ENCODE results near the gene MOB3B.

The MOB3B gene

GRCh38 chr9:27413511-27414219, 115.9 kb downstream of the MOB3B start:
- Histone ChIP-seq H3K9me3 (ENCODE audit: low read length) (no peaks in the 10 kb centered on the region), H3K9ac (ENCODE audit: low read length) (no peak overlapping the region), H3K36me3 (ENCODE audit: insufficient read depth, low read length) (no peaks in the 10 kb centered on the region), H3K4me1 (ENCODE audit: insufficient read depth, low read length) (peaks cover 23% of the 10 kb centered on the region), H3K4me3 (ENCODE audit: low read depth in 1 of 2, low read length in 2 of 2) (peak overlapping the region in 1 of 2 donors; percentile 58), H3K27me3 (ENCODE audit: control insufficient read depth in 1 of 2, insufficient read depth in 2 of 2, low read length in 2 of 2) (no peaks in the 10 kb centered on the region), H3K27ac (ENCODE audit: low read depth, low read length) (peak overlapping the region; percentile 12)

- Histone ChIP-seq H3K4me1 (ENCODE audit: insufficient read depth, low read length) (peaks cover 23% of the 10 kb centered on the region), H3K9ac (ENCODE audit: low read length) (no peak overlapping the region), H3K36me3 (ENCODE audit: insufficient read depth, low read length) (no peaks in the 10 kb centered on the region), H3K27ac (ENCODE audit: low read depth, low read length) (peak overlapping the region; percentile 12), H3K9me3 (ENCODE audit: low read length) (no peaks in the 10 kb centered on the region), H3K27me3 (ENCODE audit: control insufficient read depth in 1 of 2, insufficient read depth in 2 of 2, low read length in 2 of 2) (no peaks in the 10 kb centered on the region), H3K4me3 (ENCODE audit: low read depth in 1 of 2, low read length in 2 of 2) (peak overlapping the region in 1 of 2 donors; percentile 58)
Observed at GRCh38 chr9:27412963-27413362, 116.7 kb downstream of the MOB3B start.

- Histone ChIP-seq H3K4me3 (ENCODE audit: low read depth in 1 of 2, low read length in 2 of 2) (no peak overlapping the region), H3K27me3 (ENCODE audit: control insufficient read depth in 1 of 2, insufficient read depth in 2 of 2, low read length in 2 of 2) (no peaks in the 10 kb centered on the region), H3K27ac (ENCODE audit: low read depth, low read length) (no peak overlapping the region), H3K36me3 (ENCODE audit: insufficient read depth, low read length) (no peaks in the 10 kb centered on the region), H3K4me1 (ENCODE audit: insufficient read depth, low read length) (peaks cover 27% of the 10 kb centered on the region), H3K9ac (ENCODE audit: low read length) (no peak overlapping the region), H3K9me3 (ENCODE audit: low read length) (no peaks in the 10 kb centered on the region)
Observed at GRCh38 chr9:27412081-27412480, 117.5 kb downstream of the MOB3B start.

GRCh38 chr9:27408482-27408881, 121.1 kb downstream of the MOB3B start:
- no peak overlapping the region for H3K27ac ChIP-seq (ENCODE audit: low read depth, low read length)
- no peaks in the 10 kb centered on the region for H3K27me3 ChIP-seq (ENCODE audit: control insufficient read depth in 1 of 2, insufficient read depth in 2 of 2, low read length in 2 of 2)
- peaks cover 17% of the 10 kb centered on the region for H3K4me1 ChIP-seq (ENCODE audit: insufficient read depth, low read length)
- no peaks in the 10 kb centered on the region for H3K36me3 ChIP-seq (ENCODE audit: insufficient read depth, low read length)
- H3K9ac ChIP-seq (ENCODE audit: low read length) = no peak overlapping the region
- H3K4me3 ChIP-seq (ENCODE audit: low read depth in 1 of 2, low read length in 2 of 2) = no peak overlapping the region
- no peaks in the 10 kb centered on the region for H3K9me3 ChIP-seq (ENCODE audit: low read length)

GRCh38 chr9:27408001-27408400, 121.6 kb downstream of the MOB3B start:
- H3K36me3 ChIP-seq (ENCODE audit: insufficient read depth, low read length) = no peaks in the 10 kb centered on the region
- no peak overlapping the region for H3K4me3 ChIP-seq (ENCODE audit: low read depth in 1 of 2, low read length in 2 of 2)
- H3K9ac ChIP-seq (ENCODE audit: low read length) = no peak overlapping the region
- peaks cover 14% of the 10 kb centered on the region for H3K4me1 ChIP-seq (ENCODE audit: insufficient read depth, low read length)
- H3K27me3 ChIP-seq (ENCODE audit: control insufficient read depth in 1 of 2, insufficient read depth in 2 of 2, low read length in 2 of 2) = no peaks in the 10 kb centered on the region
- no peaks in the 10 kb centered on the region for H3K9me3 ChIP-seq (ENCODE audit: low read length)
- no peak overlapping the region for H3K27ac ChIP-seq (ENCODE audit: low read depth, low read length)

- H3K27ac ChIP-seq (ENCODE audit: low read depth, low read length) = no peak overlapping the region
- peaks cover 14% of the 10 kb centered on the region for H3K4me1 ChIP-seq (ENCODE audit: insufficient read depth, low read length)
- H3K27me3 ChIP-seq (ENCODE audit: control insufficient read depth in 1 of 2, insufficient read depth in 2 of 2, low read length in 2 of 2) = no peaks in the 10 kb centered on the region
- H3K36me3 ChIP-seq (ENCODE audit: insufficient read depth, low read length) = no peaks in the 10 kb centered on the region
- H3K9ac ChIP-seq (ENCODE audit: low read length) = no peak overlapping the region
- no peak overlapping the region for H3K4me3 ChIP-seq (ENCODE audit: low read depth in 1 of 2, low read length in 2 of 2)
- no peaks in the 10 kb centered on the region for H3K9me3 ChIP-seq (ENCODE audit: low read length)
Observed at GRCh38 chr9:27407491-27407890, 122.1 kb downstream of the MOB3B start.

GRCh38 chr9:27404661-27405060, 125.0 kb downstream of the MOB3B start:
- no peaks in the 10 kb centered on the region for H3K27me3 ChIP-seq (ENCODE audit: control insufficient read depth in 1 of 2, insufficient read depth in 2 of 2, low read length in 2 of 2)

GRCh38 chr9:27402626-27403025, 127.0 kb downstream of the MOB3B start:
- Histone ChIP-seq H3K27me3 (ENCODE audit: control insufficient read depth in 1 of 2, insufficient read depth in 2 of 2, low read length in 2 of 2) (no peaks in the 10 kb centered on the region), H3K27ac (ENCODE audit: low read depth, low read length) (no peak overlapping the region), H3K9ac (ENCODE audit: low read length) (no peak overlapping the region), H3K4me1 (ENCODE audit: insufficient read depth, low read length) (peaks cover 11% of the 10 kb centered on the region), H3K36me3 (ENCODE audit: insufficient read depth, low read length) (no peaks in the 10 kb centered on the region), H3K9me3 (ENCODE audit: low read length) (no peaks in the 10 kb centered on the region), H3K4me3 (ENCODE audit: low read depth in 1 of 2, low read length in 2 of 2) (no peak overlapping the region)

More at GRCh38 chr9:27404661-27405060, 125.0 kb downstream of the MOB3B start:
- no peak overlapping the region for H3K9ac ChIP-seq (ENCODE audit: low read length)
- no peak overlapping the region for H3K27ac ChIP-seq (ENCODE audit: low read depth, low read length)
- H3K4me3 ChIP-seq (ENCODE audit: low read depth in 1 of 2, low read length in 2 of 2) = no peak overlapping the region
- peaks cover 11% of the 10 kb centered on the region for H3K4me1 ChIP-seq (ENCODE audit: insufficient read depth, low read length)
- H3K36me3 ChIP-seq (ENCODE audit: insufficient read depth, low read length) = no peaks in the 10 kb centered on the region
- H3K9me3 ChIP-seq (ENCODE audit: low read length) = no peaks in the 10 kb centered on the region

GRCh38 chr9:27400334-27400880, 129.2 kb downstream of the MOB3B start:
- H3K9ac ChIP-seq (ENCODE audit: low read length) = no peak overlapping the region
- H3K4me3 ChIP-seq (ENCODE audit: low read depth in 1 of 2, low read length in 2 of 2) = no peak overlapping the region
- peaks cover 12% of the 10 kb centered on the region for H3K4me1 ChIP-seq (ENCODE audit: insufficient read depth, low read length)
- H3K27me3 ChIP-seq (ENCODE audit: control insufficient read depth in 1 of 2, insufficient read depth in 2 of 2, low read length in 2 of 2) = no peaks in the 10 kb centered on the region
- no peak overlapping the region for H3K27ac ChIP-seq (ENCODE audit: low read depth, low read length)
- no peaks in the 10 kb centered on the region for H3K36me3 ChIP-seq (ENCODE audit: insufficient read depth, low read length)
- no peaks in the 10 kb centered on the region for H3K9me3 ChIP-seq (ENCODE audit: low read length)

GRCh38 chr9:27398982-27399653, 130.5 kb downstream of the MOB3B start:
- Histone ChIP-seq H3K9me3 (ENCODE audit: low read length) (no peaks in the 10 kb centered on the region), H3K4me1 (ENCODE audit: insufficient read depth, low read length) (peaks cover 18% of the 10 kb centered on the region), H3K36me3 (ENCODE audit: insufficient read depth, low read length) (no peaks in the 10 kb centered on the region), H3K27ac (ENCODE audit: low read depth, low read length) (no peak overlapping the region), H3K9ac (ENCODE audit: low read length) (no peak overlapping the region), H3K27me3 (ENCODE audit: control insufficient read depth in 1 of 2, insufficient read depth in 2 of 2, low read length in 2 of 2) (no peaks in the 10 kb centered on the region), H3K4me3 (ENCODE audit: low read depth in 1 of 2, low read length in 2 of 2) (no peak overlapping the region)

- Histone ChIP-seq H3K27ac (ENCODE audit: low read depth, low read length) (no peak overlapping the region), H3K9ac (ENCODE audit: low read length) (no peak overlapping the region), H3K36me3 (ENCODE audit: insufficient read depth, low read length) (no peaks in the 10 kb centered on the region), H3K27me3 (ENCODE audit: control insufficient read depth in 1 of 2, insufficient read depth in 2 of 2, low read length in 2 of 2) (no peaks in the 10 kb centered on the region), H3K4me3 (ENCODE audit: low read depth in 1 of 2, low read length in 2 of 2) (no peak overlapping the region), H3K4me1 (ENCODE audit: insufficient read depth, low read length) (peaks cover 21% of the 10 kb centered on the region), H3K9me3 (ENCODE audit: low read length) (no peaks in the 10 kb centered on the region)
Observed at GRCh38 chr9:27396495-27396894, 133.1 kb downstream of the MOB3B start.

Measured in muscle layer of colon (tissue), 2 donors.